ENCODE data around the gene DDRGK1.
"Not testable (repeated sequence)": the region's sequence is repeated elsewhere in the genome, so short reads cannot be mapped to it uniquely, and the experiment has no call there.

DDRGK1 gene

GRCh38 chr20:3183896-3184612 lies 20.4 kb downstream of the DDRGK1 start:
- DNase-seq (ENCODE audit: low read depth, low spot score), result no peak

DNA sequence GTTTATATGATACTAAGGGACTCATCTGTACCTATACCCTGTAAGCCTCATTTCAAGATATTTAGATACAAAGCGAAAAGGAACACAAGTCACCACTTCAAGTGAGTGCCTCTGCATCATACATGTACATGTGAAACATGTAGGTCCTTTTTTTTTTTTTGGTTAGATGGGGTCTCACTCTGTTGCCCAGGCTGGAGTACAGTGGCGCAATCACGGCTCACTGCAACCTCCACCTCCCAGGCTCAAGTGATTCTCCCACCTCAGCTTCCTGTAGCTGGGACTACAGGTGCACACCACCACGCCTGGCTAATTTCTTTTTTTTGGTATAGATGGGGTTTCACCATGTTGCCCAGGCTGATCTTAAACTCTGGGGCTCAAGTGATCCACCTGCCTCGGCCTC lies 22.1 kb downstream of the DDRGK1 start:
- DNase-seq (ENCODE audit: low read depth, low spot score), result not testable (repeated sequence)

- no peak for DNase-seq (ENCODE audit: low read depth, low spot score)
Observed at GRCh38 chr20:3181270-3181669, 23.2 kb downstream of the DDRGK1 start.

GRCh38 chr20:3180319-3180718 lies 24.2 kb downstream of the DDRGK1 start:
- DNase-seq (ENCODE audit: low read depth, low spot score), result no peak

GRCh38 chr20:3177746-3178485 lies 26.6 kb downstream of the DDRGK1 start:
- DNase-seq (ENCODE audit: low read depth, low spot score), result no peak

- DNase-seq (ENCODE audit: low read depth, low spot score), result no peak
Observed at GRCh38 chr20:3175270-3175669, 29.2 kb downstream of the DDRGK1 start.

DNA sequence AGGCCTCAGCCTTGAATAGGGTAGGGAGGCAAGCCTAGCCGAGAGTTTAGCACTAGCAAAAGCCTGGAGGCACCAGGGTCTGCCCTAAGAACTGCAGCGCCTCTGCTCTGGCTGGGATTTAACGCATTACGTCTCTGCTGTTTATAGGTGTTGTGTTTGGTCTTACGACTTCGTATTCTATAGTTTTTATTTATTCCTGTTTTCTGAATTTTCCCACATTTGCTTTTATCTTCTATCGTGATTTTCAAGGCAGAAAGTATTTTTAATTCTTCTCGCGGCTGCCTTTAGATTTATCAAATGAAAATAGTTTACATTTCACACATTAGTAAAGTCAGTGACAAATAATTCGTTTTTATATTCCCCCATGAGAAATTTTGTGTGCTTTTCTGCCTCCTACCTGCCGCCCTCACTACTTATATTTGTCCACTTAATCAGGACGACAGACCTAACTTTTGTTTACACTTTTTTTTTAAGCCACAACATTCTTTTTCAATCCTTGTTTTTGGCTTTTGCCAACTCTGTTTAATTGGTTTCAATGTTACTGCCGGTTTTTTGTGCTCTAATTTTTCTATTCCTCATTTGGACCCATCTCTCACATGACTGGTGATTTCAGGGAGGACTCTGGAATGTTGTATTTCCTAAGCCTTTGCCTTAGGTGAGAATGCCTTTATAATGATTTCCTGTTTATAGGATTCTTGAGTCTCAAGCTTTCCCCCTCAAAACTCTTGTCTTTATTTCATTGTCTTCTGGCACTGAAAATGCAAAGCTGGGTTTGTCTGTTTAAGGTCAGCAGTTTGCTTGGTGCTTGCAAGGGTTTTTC lies 29.8 kb downstream of the DDRGK1 start:
- DNase-seq (ENCODE audit: low read depth, low spot score), result no peak

- DNase-seq (ENCODE audit: low read depth, low spot score), result peak; percentile 24
Observed at GRCh38 chr20:3173610-3174441, 30.7 kb downstream of the DDRGK1 start.

DNA sequence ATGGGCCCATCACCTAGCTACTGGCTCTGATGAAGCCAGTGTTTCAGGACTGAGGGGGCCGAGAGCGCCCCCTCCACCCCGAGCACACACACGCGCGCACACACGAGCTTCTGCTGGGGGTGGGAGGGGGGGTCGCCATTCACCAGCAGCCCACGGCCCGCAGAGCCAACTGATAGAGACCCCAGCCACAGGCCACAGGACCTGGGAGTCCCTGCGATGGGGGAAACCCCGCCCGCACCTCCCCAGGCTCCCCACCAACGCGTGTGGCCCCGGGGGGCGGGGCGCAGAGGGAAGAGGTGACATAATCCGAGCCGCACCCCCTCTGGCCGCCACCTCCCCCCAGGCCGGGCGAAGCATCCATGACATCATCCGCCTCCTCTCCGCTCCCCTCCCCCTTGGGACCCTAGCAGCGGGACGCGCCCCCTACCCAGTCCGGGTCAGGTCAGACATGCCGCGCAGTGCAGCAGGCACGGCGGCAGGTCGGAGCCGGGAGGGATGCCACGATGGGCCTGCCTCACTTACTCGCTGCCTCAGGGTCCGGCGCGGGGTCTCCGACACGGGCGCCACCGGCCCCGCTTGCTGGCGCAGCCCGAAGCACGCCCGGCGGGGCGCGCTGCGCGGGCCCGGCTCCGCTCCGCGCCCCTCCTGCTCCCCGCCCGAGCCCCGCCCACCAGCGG lies 31.4 kb downstream of the DDRGK1 start, which contains the start of gene LZTS3:
LZTS3 (minus strand) TSS at position 617 of the 677 bp plus-strand sequence. CDS start 6,386 bp downstream, outside the sequence.
- DNase-seq (ENCODE audit: low read depth, low spot score), result no peak

DNA sequence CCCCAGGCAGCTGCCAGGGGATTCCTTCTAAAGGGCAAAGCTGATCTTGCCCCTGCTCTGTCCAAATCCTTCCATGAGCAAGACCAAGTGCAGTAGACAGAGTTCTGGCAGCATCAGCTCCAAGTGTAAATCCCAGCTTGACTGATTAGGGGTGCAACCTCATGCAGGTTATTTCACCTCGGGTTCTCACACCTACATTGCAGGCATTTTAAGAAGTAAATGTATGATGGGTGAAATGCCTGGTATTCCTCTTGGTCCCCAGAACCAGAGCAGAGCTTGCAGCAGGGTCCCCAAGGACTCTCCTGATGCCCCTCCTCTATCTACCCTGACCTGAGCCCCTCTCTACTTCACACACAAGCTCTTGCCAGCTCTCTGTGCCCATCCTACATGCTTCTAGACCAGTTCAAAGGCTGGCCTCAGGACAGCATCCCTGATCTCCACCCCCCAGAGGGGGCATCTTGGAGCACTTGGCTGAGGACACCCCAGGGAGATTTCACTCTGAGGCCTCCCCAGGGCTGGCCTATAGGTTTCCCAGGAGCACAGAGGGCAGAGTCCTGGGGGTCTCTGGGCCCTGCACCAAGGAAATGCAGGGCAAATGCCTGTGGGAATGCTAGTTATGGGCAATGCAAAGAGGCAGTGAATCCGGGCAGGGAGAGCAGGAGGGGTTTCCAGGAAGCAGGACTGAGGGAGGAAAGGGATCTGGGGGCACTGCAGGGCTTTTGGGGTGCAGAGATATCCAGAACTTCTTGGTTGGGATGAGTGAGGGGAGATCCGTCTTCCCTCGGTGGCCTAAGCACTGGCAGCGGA lies 32.2 kb downstream of the DDRGK1 start:
- no peak for DNase-seq (ENCODE audit: low read depth, low spot score)

- no peak for DNase-seq (ENCODE audit: low read depth, low spot score)
Observed at GRCh38 chr20:3171391-3172125, 32.9 kb downstream of the DDRGK1 start.

DNA sequence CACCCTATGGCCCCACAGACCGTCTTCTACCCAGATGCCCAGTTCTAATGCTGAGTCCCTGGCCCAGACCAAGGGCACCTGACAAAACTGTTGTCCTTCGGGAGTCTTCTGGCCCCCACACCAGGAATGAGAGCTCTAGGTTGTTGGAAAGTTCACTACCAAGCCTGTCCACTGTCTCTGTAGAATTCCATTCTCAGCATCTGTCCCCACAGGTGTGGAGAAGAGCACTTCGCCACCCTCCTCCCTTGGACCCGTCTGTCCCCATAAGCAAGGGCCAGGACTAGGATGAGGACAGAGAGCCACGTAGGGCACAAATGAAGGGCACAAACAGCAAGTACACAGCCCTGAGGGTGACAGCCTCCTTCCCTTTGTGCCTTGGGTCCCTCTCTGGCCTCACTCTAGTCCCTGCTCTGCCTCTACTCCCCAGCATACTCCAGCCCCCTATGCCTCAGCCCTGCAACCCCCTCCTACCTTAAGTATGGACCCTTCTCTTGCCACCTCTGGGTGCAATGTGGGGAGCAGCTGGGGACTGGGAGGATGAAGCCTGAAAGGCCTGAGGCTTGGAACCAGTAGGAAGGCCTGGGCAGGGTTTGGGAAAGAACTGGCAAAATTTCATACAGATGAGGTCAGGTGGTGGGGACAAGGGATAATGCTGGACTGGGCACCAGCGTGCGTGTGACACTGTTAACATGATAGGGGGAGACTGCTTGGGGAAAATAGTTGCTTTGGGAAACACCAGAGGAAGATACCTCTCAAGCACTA lies 35.5 kb downstream of the DDRGK1 start:
- no peak for DNase-seq (ENCODE audit: low read depth, low spot score)

DNA sequence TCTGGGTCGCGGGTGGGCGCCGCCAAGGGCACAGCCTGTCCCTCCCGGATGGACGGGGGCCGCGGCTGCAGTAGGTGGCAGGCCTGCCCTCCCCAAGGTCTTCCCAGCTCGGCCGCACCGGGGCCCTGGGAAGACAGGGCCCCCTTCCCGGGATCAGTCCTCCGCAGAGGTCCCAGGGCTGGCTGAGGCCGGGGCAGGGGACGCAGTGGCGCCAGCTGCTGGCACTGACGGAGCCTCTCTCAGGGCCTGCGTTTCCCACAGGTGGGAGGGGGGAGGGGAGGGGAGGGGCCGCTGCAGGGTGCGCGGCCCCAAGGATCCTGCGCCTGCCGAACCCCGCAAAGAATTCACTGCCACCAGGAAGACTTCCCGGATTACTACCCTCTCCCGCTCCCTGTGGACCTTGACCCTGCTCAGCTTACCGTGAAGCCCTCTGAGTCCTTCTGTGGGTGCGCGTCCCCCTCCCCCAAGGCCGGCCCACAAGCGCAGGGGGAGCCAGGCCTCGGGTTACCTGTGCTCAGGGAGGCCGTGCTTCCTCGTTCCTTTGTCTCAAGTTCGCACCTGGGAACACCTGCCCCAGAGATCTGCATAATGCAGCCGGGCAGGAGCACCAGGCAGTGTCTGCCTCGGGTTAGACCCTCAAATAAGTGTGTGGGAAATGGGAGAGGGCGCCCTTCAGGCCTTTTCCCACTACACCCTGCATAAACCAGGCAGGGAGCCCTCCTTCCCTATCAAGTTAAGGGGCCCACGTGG lies 36.2 kb downstream of the DDRGK1 start:
- no peak for DNase-seq (ENCODE audit: low read depth, low spot score)

GRCh38 chr20:3167738-3168078 lies 36.8 kb downstream of the DDRGK1 start:
- DNase-seq (ENCODE audit: low read depth, low spot score), result no peak

DNA sequence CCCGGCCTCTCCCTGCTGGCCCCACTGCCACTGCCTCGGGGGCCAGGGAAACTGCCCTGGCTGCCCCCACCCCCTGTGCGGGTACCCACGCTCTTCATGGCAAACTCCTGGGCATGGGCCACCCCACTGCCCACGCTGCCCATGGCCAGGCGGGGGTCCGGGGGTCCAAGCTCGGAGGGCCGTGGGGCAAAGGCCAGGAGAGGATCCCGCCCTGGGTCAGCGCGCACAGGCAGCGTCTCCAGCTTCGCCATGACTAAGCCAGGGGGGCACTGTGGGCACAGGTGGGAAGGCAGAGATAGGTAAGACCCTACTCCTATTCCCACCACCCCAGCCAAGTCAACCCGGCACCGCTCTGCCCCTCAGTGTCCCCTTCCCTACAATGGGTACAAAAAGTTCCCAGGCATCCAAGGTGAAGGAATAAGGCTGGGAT lies 37.6 kb downstream of the DDRGK1 start:
- no peak for DNase-seq (ENCODE audit: low read depth, low spot score)

GRCh38 chr20:3166338-3166912 lies 38.1 kb downstream of the DDRGK1 start:
- DNase-seq (ENCODE audit: low read depth, low spot score), result no peak
